GM23338 (cell line): ENCODE measurements around the gene ADCYAP1R1.

ENCODE experiments used
- CREB1 ChIP-seq: fragments of 250-450 bp; sonication (Bioruptor Pico); IDR thresholded peaks from 2 replicates; pipeline ENCODE4 v1.5.0; 2020; ENCODE audit warnings: low read depth, mild to moderate bottlenecking, moderate library complexity
- CTCF ChIP-seq, 2 experiments: fragments of 200-600 bp in 1 of 2; sonication (generic) in 1 of 2; conservative IDR thresholded peaks; 2 replicates each; pipeline versions ENCODE4 v1.5.1 to v1.6.1; 2016 to 2017; ENCODE audit warnings: antibody characterized with exemption in 2 of 2, low read depth in 2 of 2, mild to moderate bottlenecking in 2 of 2, moderate library complexity in 1 of 2
- ETS1 ChIP-seq: IDR thresholded peaks from 2 replicates; pipeline ENCODE4 v1.6.1; 2016; ENCODE audit warnings: antibody characterized with exemption
- EZH2 ChIP-seq: fragments of 200-600 bp; sonication (generic); IDR thresholded peaks from one replicate; pipeline ENCODE4 v1.8.0; 2017; ENCODE audit warnings: antibody characterized with exemption, mild to moderate bottlenecking, low read depth; ENCODE audit not compliant: unreplicated experiment
- EZH2phosphoT487 ChIP-seq: fragments of 200-600 bp; sonication (generic); IDR thresholded peaks from one replicate; pipeline ENCODE4 v1.8.1; 2018; ENCODE audit warnings: antibody characterized with exemption; ENCODE audit not compliant: unreplicated experiment
- NANOG ChIP-seq: IDR thresholded peaks from 2 replicates; pipeline ENCODE4 v1.6.1; 2016; ENCODE audit warnings: antibody characterized with exemption, borderline replicate concordance
- POLR2AphosphoS5 ChIP-seq: IDR thresholded peaks from 2 replicates; pipeline ENCODE4 v1.6.1; 2016; ENCODE audit warnings: antibody characterized with exemption, low read depth
- REST ChIP-seq: IDR thresholded peaks from one replicate; pipeline ENCODE4 v1.6.1; 2018; ENCODE audit warnings: antibody characterized with exemption; ENCODE audit not compliant: unreplicated experiment
- STAT1 ChIP-seq: IDR thresholded peaks from one replicate; pipeline ENCODE4 v1.6.1; 2016; ENCODE audit warnings: antibody characterized with exemption; ENCODE audit not compliant: unreplicated experiment
- ZNF114 ChIP-seq: fragments of 250-450 bp; sonication (Bioruptor Pico); IDR thresholded peaks from 2 replicates; pipeline ENCODE4 v1.5.0; 2020; ENCODE audit warnings: mild to moderate bottlenecking, moderate library complexity
- ZNF331 ChIP-seq: fragments of 250-450 bp; sonication (Bioruptor Pico); IDR thresholded peaks from 2 replicates; pipeline ENCODE4 v1.5.0; 2020; ENCODE audit warnings: low read depth, mild to moderate bottlenecking, moderate library complexity
- TF ChIP-seq, protein P1 (sequence below): fragments of 250-450 bp; sonication (Bioruptor Pico); IDR thresholded peaks from 2 replicates; pipeline ENCODE4 v1.5.0; 2020; ENCODE audit warnings: mild to moderate bottlenecking, moderate library complexity

DNA sequence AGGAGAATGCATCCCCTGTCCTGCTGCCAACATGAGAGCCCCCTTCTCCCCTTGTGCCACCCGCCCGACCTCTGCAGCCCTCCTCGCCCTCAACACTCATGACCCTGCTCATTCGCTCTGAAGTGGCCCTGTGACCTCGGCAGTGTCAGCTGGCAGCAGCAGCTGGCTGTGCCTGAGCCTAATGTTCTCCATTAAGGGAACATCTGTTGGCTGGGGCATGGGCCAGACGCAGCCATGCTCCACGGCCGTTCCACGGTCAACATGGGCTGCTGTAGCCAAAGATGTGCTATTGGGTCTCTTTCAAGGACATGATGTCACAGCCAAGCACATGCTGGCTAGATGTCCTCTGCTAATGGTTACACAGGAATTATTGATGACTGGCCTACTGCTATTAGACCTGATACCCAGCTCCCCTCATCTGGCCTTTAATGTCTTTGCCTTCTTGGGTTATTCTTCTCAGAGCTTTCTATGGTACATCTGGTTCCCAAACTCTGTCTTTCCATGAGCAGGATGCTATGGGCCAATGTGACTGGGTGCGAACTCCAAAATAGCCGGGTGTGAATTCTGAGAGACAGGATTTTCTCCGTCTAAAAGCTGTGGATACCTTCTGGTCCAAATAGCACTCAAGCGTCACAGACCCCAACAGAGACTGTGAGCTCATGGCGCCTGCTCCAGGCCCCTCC, 22.4 kb downstream of the ADCYAP1R1 start:
- TF ChIP-seq CTCF (conservative IDR thresholded peaks at IDR 0.05; ENCODE audit: low read depth in 2 of 2) (no peak), EZH2 (no peak), POLR2AphosphoS5 (no peak), STAT1 (no peak), REST (no peak), CREB1 (no peak), ETS1 (no peak), EZH2phosphoT487 (no peak), ZNF114 (CRISPR knock-in tag) (no peak), NANOG (no peak), ZNF331 (no peak)
- TF ChIP-seq, protein P1, sequence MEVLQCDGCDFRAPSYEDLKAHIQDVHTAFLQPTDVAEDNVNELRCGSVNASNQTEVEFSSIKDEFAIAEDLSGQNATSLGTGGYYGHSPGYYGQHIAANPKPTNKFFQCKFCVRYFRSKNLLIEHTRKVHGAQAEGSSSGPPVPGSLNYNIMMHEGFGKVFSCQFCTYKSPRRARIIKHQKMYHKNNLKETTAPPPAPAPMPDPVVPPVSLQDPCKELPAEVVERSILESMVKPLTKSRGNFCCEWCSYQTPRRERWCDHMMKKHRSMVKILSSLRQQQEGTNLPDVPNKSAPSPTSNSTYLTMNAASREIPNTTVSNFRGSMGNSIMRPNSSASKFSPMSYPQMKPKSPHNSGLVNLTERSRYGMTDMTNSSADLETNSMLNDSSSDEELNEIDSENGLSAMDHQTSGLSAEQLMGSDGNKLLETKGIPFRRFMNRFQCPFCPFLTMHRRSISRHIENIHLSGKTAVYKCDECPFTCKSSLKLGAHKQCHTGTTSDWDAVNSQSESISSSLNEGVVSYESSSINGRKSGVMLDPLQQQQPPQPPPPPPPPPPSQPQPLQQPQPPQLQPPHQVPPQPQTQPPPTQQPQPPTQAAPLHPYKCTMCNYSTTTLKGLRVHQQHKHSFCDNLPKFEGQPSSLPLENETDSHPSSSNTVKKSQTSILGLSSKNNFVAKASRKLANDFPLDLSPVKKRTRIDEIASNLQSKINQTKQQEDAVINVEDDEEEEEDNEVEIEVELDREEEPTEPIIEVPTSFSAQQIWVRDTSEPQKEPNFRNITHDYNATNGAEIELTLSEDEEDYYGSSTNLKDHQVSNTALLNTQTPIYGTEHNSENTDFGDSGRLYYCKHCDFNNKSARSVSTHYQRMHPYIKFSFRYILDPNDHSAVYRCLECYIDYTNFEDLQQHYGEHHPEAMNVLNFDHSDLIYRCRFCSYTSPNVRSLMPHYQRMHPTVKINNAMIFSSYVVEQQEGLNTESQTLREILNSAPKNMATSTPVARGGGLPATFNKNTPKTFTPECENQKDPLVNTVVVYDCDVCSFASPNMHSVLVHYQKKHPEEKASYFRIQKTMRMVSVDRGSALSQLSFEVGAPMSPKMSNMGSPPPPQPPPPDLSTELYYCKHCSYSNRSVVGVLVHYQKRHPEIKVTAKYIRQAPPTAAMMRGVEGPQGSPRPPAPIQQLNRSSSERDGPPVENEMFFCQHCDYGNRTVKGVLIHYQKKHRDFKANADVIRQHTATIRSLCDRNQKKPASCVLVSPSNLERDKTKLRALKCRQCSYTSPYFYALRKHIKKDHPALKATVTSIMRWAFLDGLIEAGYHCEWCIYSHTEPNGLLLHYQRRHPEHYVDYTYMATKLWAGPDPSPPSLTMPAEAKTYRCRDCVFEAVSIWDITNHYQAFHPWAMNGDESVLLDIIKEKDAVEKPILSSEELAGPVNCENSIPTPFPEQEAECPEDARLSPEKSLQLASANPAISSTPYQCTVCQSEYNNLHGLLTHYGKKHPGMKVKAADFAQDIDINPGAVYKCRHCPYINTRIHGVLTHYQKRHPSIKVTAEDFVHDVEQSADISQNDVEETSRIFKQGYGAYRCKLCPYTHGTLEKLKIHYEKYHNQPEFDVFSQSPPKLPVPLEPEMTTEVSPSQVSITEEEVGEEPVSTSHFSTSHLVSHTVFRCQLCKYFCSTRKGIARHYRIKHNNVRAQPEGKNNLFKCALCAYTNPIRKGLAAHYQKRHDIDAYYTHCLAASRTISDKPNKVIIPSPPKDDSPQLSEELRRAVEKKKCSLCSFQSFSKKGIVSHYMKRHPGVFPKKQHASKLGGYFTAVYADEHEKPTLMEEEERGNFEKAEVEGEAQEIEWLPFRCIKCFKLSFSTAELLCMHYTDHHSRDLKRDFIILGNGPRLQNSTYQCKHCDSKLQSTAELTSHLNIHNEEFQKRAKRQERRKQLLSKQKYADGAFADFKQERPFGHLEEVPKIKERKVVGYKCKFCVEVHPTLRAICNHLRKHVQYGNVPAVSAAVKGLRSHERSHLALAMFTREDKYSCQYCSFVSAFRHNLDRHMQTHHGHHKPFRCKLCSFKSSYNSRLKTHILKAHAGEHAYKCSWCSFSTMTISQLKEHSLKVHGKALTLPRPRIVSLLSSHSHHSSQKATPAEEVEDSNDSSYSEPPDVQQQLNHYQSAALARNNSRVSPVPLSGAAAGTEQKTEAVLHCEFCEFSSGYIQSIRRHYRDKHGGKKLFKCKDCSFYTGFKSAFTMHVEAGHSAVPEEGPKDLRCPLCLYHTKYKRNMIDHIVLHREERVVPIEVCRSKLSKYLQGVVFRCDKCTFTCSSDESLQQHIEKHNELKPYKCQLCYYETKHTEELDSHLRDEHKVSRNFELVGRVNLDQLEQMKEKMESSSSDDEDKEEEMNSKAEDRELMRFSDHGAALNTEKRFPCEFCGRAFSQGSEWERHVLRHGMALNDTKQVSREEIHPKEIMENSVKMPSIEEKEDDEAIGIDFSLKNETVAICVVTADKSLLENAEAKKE (CRISPR knock-in tag) = no peak
